CD14-positive monocyte (primary cell): ENCODE results near the gene HNRNPC. TPM values are rescaled to one million over a fixed set of nuclear protein-coding genes. Genes with fewer than 3 reads are reported as not detected.
A peak's percentile ranks its signal among the peaks of the same experiment; 100 is the strongest.

Experiments used
- DNase-seq, 3 donors: peaks; one replicate each; pipeline ENCODE4 v3.0.0-alpha.2; 2011 to 2022
- H2AFZ ChIP-seq: 2 replicates; pipeline ENCODE4 v1.6.0; 2012; ENCODE audit warnings: mild to moderate bottlenecking, low read depth, low read length, inconsistent platforms; ENCODE audit not compliant: insufficient read depth, poor library complexity, severe bottlenecking
- H3K27ac ChIP-seq, 2 donors: 1 replicate in 1 of 2; 2 replicates in 1 of 2; pipeline ENCODE4 v1.5.1; 2012 to 2013; ENCODE audit warnings: low read length in 2 of 2, control low read depth in 1 of 2, inconsistent platforms in 1 of 2, low read depth in 1 of 2, mild to moderate bottlenecking in 1 of 2
- H3K27me3 ChIP-seq, 2 donors: one replicate each; pipeline versions ENCODE4 v1.6.0 to v1.6.1; 2011 to 2013; ENCODE audit warnings: low read length in 2 of 2; ENCODE audit not compliant: control insufficient read depth in 2 of 2, insufficient read depth in 2 of 2
- H3K36me3 ChIP-seq, 2 donors: replicated peaks in 1 of 2; 1 replicate in 1 of 2; 2 replicates in 1 of 2; pipeline versions ENCODE4 v1.5.1 to v1.6.1; 2012 to 2013; ENCODE audit warnings: low read length in 2 of 2, control low read depth in 1 of 2, inconsistent platforms in 1 of 2, mild to moderate bottlenecking in 1 of 2; ENCODE audit not compliant: insufficient read depth in 2 of 2, control insufficient read depth in 1 of 2
- H3K4me1 ChIP-seq, 2 donors: 1 replicate in 1 of 2; 2 replicates in 1 of 2; pipeline versions ENCODE4 v1.5.1 to v1.6.1; 2012 to 2013; ENCODE audit warnings: low read length in 2 of 2, control low read depth in 1 of 2, inconsistent platforms in 1 of 2, mild to moderate bottlenecking in 1 of 2, moderate library complexity in 1 of 2; ENCODE audit not compliant: insufficient read depth in 2 of 2, control insufficient read depth in 1 of 2
- H3K4me2 ChIP-seq: replicated peaks from 2 replicates; pipeline ENCODE3; 2012; ENCODE audit warnings: low read length, moderate library complexity, mild to moderate bottlenecking; ENCODE audit not compliant: poor library complexity, severe bottlenecking; ENCODE audit errors: extremely low read depth
- H3K4me3 ChIP-seq, 3 experiments: fragments of 200-600 bp in 1 of 3; sonication (generic) in 1 of 3; replicated peaks in 1 of 3; 1 replicate in 2 of 3; 2 replicates in 1 of 3; pipeline ENCODE4 v1.5.1; 2011 to 2013; ENCODE audit warnings: low read length in 3 of 3, mild to moderate bottlenecking in 3 of 3, control low read depth in 2 of 3, low read depth in 2 of 3, inconsistent platforms in 1 of 3, moderate library complexity in 1 of 3
- H3K79me2 ChIP-seq: 2 replicates; pipeline ENCODE4 v1.6.0; 2012; ENCODE audit warnings: mild to moderate bottlenecking, control low read depth, inconsistent platforms, low read length, moderate library complexity; ENCODE audit not compliant: insufficient read depth
- H3K9ac ChIP-seq: 2 replicates; pipeline ENCODE4 v1.6.0; 2017; ENCODE audit warnings: low read length, mild to moderate bottlenecking; ENCODE audit not compliant: insufficient read depth, poor library complexity, severe bottlenecking
- H3K9me3 ChIP-seq, 2 donors: replicated peaks in 1 of 2; 1 replicate in 1 of 2; 2 replicates in 1 of 2; pipeline versions ENCODE4 v1.5.1 to v1.6.1; 2012 to 2013; ENCODE audit warnings: low read length in 2 of 2, control low read depth in 1 of 2; ENCODE audit not compliant: control insufficient read depth in 1 of 2, insufficient read depth in 1 of 2
- H4K20me1 ChIP-seq: 2 replicates; pipeline ENCODE4 v1.6.0; 2012; ENCODE audit warnings: mild to moderate bottlenecking, low read length, control low read depth, moderate library complexity; ENCODE audit not compliant: insufficient read depth
- H3K27ac Mint-ChIP-seq, 7 donors: one replicate each; pipeline ENCODE4 v1.8.0; 2020; ENCODE audit warnings: mild to moderate bottlenecking in 7 of 7, mixed read lengths in 7 of 7, moderate library complexity in 6 of 7, inconsistent platforms in 2 of 7
- H3K27me3 Mint-ChIP-seq, 3 donors: one replicate each; pipeline ENCODE4 v1.8.0; 2021 to 2022; ENCODE audit warnings: low read depth in 3 of 3, mild to moderate bottlenecking in 3 of 3, mixed read lengths in 3 of 3, moderate library complexity in 3 of 3, inconsistent platforms in 1 of 3
- H3K36me3 Mint-ChIP-seq, 2 donors: one replicate each; pipeline ENCODE4 v1.8.0; 2020; ENCODE audit warnings: mixed read lengths in 2 of 2, inconsistent platforms in 1 of 2, mild to moderate bottlenecking in 1 of 2
- H3K4me1 Mint-ChIP-seq: one replicate; pipeline ENCODE4 v1.8.0; 2020; ENCODE audit warnings: mild to moderate bottlenecking, mixed read lengths
- H3K4me3 Mint-ChIP-seq, 2 donors: one replicate each; pipeline ENCODE4 v1.8.0; 2020; ENCODE audit warnings: mild to moderate bottlenecking in 2 of 2, mixed read lengths in 2 of 2, moderate library complexity in 1 of 2
- H3K9me3 Mint-ChIP-seq, 7 donors: one replicate each; pipeline ENCODE4 v1.8.0; 2020 to 2022; ENCODE audit warnings: mixed read lengths in 7 of 7, mild to moderate bottlenecking in 6 of 7, moderate library complexity in 6 of 7, inconsistent platforms in 2 of 7
- CTCF ChIP-seq: fragments of 200-600 bp; IDR thresholded peaks from one replicate; pipeline ENCODE4 v1.8.0; 2022; ENCODE audit warnings: antibody characterized with exemption, mild to moderate bottlenecking
- WGBS: methylation state at CpG from one replicate; pipeline ENCODE4 v1.1.5; 2013; ENCODE audit warnings: missing lambda C conversion rate; ENCODE audit not compliant: insufficient coverage; 5-methylcytosine and 5-hydroxymethylcytosine counted together
- intact Hi-C, 2 donors: fragments of 100-400 bp; cut with micrococcal nuclease; formaldehyde crosslinking; loops; one replicate each; pipeline versions ENCODE4 v1.15.0 to v1.15.1; 2023
- polyA plus RNA-seq, 3 donors: library from polyadenylated mRNA; depleted of rRNA in 1 of 3; unstranded in 2 of 3; stranded (reverse) in 1 of 3; fragments of 300-500 nt in 2 of 3; fragments of >200 nt in 1 of 3; fragmentation: Illumina TruSeq in 2 of 3; gene quantifications; 1 replicate in 2 of 3; 2 replicates in 1 of 3; pipeline ENCODE4 v1.2.3, GENCODE V29; 2012 to 2021

HNRNPC gene
- polyA plus RNA-seq, 3 donors, result 391 to 609 (median 580) TPM

GRCh38 chr14:21313512-21313911, 44.3 kb upstream of the HNRNPC start:
- Histone ChIP-seq H3K4me2 (peak overlapping the region; percentile 26), H2AFZ (no peak overlapping the region), H3K36me3 (no peaks in the 10 kb centered on the region), H3K79me2 (no peaks in the 10 kb centered on the region), H4K20me1 (no peaks in the 10 kb centered on the region), H3K27ac (peak overlapping the region; percentile 20), H3K9me3 (no peaks in the 10 kb centered on the region), H3K27me3 (no peaks in the 10 kb centered on the region), H3K4me3 (peak overlapping the region in 1 of 3 experiments; percentile 17), H3K4me1 (peaks cover 53 to 56% of the 10 kb centered on the region in 2 donors), H3K9ac (no peak overlapping the region)
- H3K27me3 Mint-ChIP-seq, result peaks cover 0 to 6% (median 2%) of the 10 kb centered on the region in 3 donors
- TF ChIP-seq CTCF, result no peak
- intact Hi-C loops, result loop anchor here in 1 of 2 donors (5.0 kb wide), 1 partner anchor 46 kb away; the partner anchor contains the start of gene HNRNPC
- peak overlapping the region in 1 of 7 donors; percentile 76 for H3K27ac Mint-ChIP-seq
- peaks cover 0 to 3% (median 0%) of the 10 kb centered on the region in 7 donors for H3K9me3 Mint-ChIP-seq
- H3K4me3 Mint-ChIP-seq, result peak overlapping the region in 1 of 2 donors; percentile 72
- WGBS, result 94% methylated on average over 6 of the region's 12 CpGs
- DNase-seq, result no peak
- peaks cover 0 to 2% of the 10 kb centered on the region in 2 donors for H3K36me3 Mint-ChIP-seq
- H3K4me1 Mint-ChIP-seq, result peaks cover 42% of the 10 kb centered on the region

GRCh38 chr14:21311614-21312013, 42.4 kb upstream of the HNRNPC start:
- Histone ChIP-seq H4K20me1 (no peaks in the 10 kb centered on the region), H3K4me1 (peaks cover 43 to 45% of the 10 kb centered on the region in 2 donors), H3K27ac (no peak overlapping the region), H3K9me3 (no peaks in the 10 kb centered on the region), H3K36me3 (no peaks in the 10 kb centered on the region), H3K79me2 (no peaks in the 10 kb centered on the region), H3K9ac (no peak overlapping the region), H2AFZ (no peak overlapping the region), H3K27me3 (no peaks in the 10 kb centered on the region), H3K4me2 (no peak overlapping the region), H3K4me3 (no peak overlapping the region)
- 86% methylated on average over 1 of the region's 2 CpGs for WGBS
- no peak for TF ChIP-seq CTCF
- H3K4me3 Mint-ChIP-seq, result no peak overlapping the region
- H3K36me3 Mint-ChIP-seq, result no peaks in the 10 kb centered on the region
- peaks cover 0 to 9% (median 2%) of the 10 kb centered on the region in 3 donors for H3K27me3 Mint-ChIP-seq
- no peak for DNase-seq
- peaks cover 0 to 3% (median 0%) of the 10 kb centered on the region in 7 donors for H3K9me3 Mint-ChIP-seq
- intact Hi-C loops, result loop anchor here in 1 of 2 donors (5.0 kb wide), 1 partner anchor 44 kb away; the partner anchor contains the start of gene HNRNPC
- peak overlapping the region in 1 of 7 donors; percentile 26 for H3K27ac Mint-ChIP-seq
- peaks cover 34% of the 10 kb centered on the region for H3K4me1 Mint-ChIP-seq
